Stimulated activated naive CD8-positive, alpha-beta T cell treated with anti-CD3 and anti-CD28 coated beads, Interleukin-15, Interleukin-2, amounts not matched to agents 100 ng/mL and 50 ng/mL, for 24 hours (primary cell): ENCODE measurements around the gene KRT17.
"Not testable (repeated sequence)": the region's sequence is repeated elsewhere in the genome, so short reads cannot be mapped to it uniquely, and the experiment has no call there.

ENCODE experiments used
- H3K27ac Mint-ChIP-seq: one replicate; pipeline ENCODE4 v1.8.0; 2021; ENCODE audit warnings: mild to moderate bottlenecking, mixed read lengths
- H3K27me3 Mint-ChIP-seq: one replicate; pipeline ENCODE4 v1.8.0; 2021; ENCODE audit warnings: mixed read lengths
- H3K36me3 Mint-ChIP-seq: one replicate; pipeline ENCODE4 v1.8.0; 2021; ENCODE audit warnings: low read depth, mixed read lengths
- H3K4me1 Mint-ChIP-seq: one replicate; pipeline ENCODE4 v1.8.0; 2021; ENCODE audit warnings: low read depth, mixed read lengths
- H3K4me3 Mint-ChIP-seq: one replicate; pipeline ENCODE4 v1.8.0; 2021; ENCODE audit warnings: mild to moderate bottlenecking, mixed read lengths
- H3K9me3 Mint-ChIP-seq: one replicate; pipeline ENCODE4 v1.8.0; 2021; ENCODE audit warnings: mixed read lengths

KRT17 gene

DNA sequence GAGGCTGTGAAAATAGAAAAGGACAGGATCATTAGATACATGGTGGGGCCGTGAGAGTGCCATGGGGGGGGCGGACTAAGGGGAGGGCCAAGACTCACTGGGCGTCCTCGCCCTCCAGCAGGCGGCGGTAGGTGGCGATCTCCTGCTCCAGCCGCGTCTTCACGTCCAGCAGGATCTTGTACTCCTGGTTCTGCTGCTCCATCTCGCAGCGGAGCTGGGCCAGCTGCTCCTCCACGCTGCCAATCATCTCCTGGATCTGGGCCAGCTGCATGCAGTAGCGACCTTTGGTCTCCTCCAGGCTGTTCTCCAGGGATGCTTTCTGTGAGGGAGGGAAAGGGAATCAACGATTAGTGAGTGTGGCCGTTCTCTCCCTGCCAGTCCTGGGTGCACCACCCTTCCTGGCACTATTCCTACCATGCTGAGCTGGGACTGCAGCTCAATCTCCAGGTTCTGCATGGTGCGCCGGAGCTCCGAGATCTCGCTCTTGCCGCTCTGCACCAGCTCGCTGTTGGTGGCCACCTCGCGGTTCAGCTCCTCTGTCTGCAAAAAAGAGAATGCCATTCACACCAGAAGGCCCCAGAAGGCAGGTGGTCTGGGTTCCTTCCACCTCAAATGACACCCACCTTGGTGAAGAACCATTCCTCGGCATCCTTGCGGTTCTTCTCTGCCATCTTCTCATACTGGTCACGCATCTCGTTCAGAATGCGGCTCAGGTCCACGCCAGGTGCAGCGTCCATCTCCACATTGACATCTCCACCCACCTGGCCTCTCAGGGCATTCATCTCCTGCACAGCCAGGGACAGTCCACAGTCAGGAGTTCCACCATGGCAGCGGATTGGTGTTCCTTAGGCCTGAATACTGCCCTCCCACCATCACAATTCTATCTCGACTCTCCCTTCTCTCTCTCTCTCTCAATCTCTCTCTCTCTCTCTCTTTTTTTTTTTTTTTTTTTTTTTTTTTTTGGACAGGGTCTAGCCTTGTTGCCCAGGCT is 40.9 kb downstream of the KRT17 start:
- Mint-ChIP-seq H3K9me3 (no peaks in the 10 kb centered on the region), H3K27ac (no peak overlapping the region), H3K36me3 (no peaks in the 10 kb centered on the region), H3K4me1 (no peaks in the 10 kb centered on the region), H3K4me3 (no peak overlapping the region), H3K27me3 (peaks cover 39% of the 10 kb centered on the region)

DNA sequence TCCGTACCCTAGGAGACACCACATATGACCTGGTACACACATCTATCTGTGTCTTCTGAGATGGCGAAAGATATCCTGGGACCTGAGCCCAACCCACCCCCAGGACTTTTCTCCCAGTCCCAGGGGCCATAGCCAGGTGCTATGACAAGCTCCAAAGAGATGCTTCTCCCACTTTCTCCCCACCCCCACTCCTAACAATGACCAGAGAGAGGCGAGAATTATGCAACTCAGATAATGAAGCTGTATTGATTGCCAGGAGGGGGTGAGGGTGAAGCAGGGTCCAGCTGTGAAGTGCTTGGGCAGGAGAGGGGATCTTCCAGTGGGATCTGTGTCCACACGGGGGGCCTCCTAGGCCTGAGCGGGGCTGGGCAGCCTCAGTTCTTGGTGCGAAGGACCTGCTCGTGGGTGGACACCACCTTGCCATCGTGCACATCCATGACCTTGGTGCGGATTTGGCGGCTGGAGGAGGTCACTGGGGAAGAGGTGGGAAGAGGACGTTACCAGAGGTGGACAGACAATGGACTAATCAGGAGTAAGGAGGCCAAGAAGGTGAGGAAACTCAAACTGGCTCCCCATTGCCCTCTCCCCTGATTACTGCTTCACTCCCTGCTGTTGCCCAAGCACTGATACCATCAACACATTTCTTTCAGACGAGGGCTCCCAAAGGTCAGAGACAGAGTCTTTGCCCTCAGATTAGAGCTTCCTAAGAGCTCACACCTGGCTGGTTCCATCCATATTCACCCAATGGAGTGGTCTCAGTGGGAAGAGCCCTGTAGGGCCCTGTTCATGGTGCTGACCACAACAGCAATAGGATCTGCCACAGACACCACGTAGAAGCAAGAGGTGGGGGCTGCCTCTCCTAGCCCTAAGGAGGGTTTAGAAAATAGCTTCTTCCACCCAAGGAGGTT is 42.1 kb downstream of the KRT17 start:
- H3K4me3 Mint-ChIP-seq, H3K27ac Mint-ChIP-seq, H3K9me3 Mint-ChIP-seq, H3K36me3 Mint-ChIP-seq, H3K4me1 Mint-ChIP-seq: not testable (repeated sequence)
- peaks cover 47% of the 10 kb centered on the region for H3K27me3 Mint-ChIP-seq

DNA sequence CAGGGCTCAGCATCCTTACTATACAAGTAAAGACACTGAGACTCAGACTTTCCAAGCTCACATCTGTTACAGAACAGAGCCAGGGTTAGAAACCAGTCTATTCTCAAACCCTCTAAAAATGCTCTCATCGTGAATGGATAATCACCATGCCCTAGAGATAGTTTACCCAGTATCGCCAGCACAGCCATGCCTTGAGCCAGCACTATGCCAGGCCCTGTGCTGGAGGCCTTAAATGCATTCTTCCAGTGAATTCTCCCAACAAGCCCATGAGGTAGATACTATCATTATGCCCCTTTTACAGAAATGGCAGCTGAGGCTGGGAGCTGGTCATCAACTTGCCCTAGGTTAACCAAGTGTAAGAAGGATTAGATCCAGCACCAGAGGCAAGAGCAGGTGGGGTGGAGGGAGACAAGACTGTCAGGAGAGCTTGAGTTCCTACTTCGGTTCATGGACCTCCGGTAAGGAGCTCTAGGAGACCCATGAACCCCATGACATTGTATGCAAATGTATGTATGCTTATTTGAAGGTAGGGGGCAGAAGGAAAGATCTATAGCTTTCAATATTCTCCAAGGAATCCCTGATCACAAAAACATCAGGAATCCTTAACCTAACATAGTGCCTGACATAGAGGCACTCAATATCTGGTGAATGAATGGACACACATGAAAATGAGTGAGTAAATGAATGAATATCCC is 42.9 kb downstream of the KRT17 start:
- H3K27me3 Mint-ChIP-seq = peaks cover 51% of the 10 kb centered on the region
- no peak overlapping the region for H3K27ac Mint-ChIP-seq
- H3K9me3 Mint-ChIP-seq = no peaks in the 10 kb centered on the region
- H3K36me3 Mint-ChIP-seq = no peaks in the 10 kb centered on the region
- H3K4me3 Mint-ChIP-seq = no peak overlapping the region
- no peaks in the 10 kb centered on the region for H3K4me1 Mint-ChIP-seq

DNA sequence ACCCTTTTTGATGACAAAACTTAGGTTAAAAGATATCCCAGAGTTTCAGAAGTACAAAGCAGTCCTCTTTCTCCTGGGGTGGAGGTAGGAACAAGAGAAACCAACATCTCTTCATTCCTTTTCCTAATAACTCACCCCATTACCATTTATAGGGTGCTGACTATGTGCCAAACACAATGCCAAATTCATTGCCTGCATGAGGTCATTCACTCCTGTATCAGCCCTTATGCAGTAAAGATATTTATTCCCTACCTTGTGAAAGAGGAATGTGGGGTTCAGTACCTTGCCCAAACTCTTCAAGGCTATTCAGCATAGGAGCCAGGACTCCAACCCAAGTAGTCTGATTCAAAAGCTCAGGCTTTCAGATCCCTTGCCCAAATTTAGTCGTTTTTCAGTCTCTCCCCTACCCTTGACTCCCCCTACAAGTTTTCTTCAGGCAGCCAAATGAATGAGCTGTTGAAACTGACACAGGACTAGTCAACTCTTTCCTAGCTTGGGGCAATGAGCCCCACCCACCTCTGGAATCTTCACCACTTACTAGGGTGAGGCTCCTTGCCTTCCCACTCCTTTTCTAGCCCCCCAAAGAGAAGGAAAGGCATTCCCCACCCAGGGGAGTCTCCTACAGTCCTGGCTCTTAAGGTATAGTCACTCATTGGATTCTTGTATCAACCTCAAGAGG is 43.5 kb downstream of the KRT17 start:
- no peaks in the 10 kb centered on the region for H3K9me3 Mint-ChIP-seq
- peaks cover 56% of the 10 kb centered on the region for H3K27me3 Mint-ChIP-seq
- H3K4me3 Mint-ChIP-seq = no peak overlapping the region
- no peaks in the 10 kb centered on the region for H3K4me1 Mint-ChIP-seq
- H3K36me3 Mint-ChIP-seq = no peaks in the 10 kb centered on the region
- H3K27ac Mint-ChIP-seq = no peak overlapping the region

GRCh38 chr17:41580244-41580575 is 44.2 kb downstream of the KRT17 start:
- Mint-ChIP-seq H3K27me3 (peaks cover 56% of the 10 kb centered on the region), H3K36me3 (no peaks in the 10 kb centered on the region), H3K9me3 (no peaks in the 10 kb centered on the region), H3K27ac (no peak overlapping the region), H3K4me3 (no peak overlapping the region), H3K4me1 (no peaks in the 10 kb centered on the region)

DNA sequence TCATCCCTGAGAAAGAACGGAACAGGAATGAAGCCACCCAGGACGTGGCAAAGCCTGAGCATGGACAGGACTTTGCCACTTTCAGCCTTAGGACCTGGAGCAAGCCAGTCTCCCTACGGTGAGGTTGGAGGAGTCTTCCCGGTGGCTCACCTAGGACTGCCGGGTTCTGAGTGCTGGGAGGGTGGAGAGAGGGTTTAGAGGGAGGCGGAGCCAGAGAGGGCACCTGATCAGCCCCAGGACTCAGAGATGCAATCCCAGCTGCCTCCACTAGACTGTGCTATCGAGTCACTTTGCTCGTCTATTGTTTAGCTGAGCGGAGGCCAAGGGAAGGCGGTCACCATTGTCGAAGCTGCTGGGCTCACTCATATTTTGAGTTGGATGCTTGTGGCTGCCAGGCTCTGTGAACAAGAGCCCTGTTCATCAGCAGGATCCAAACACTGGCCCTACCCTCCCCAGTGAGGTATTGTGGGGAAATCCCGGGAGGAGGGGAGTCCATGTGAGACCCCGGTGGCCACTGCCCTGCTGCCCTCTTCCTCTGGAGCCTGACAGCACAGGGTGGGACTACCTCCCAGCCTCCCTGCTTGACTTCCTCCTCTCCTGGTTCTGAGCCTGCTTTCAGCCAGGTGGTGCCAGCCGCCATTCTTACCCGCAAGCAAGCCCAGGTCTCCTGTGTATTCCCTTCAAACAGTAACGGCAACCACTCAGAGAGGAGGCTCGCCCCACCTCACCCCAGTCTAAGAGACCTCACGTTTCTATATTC is 44.7 kb downstream of the KRT17 start:
- no peaks in the 10 kb centered on the region for H3K9me3 Mint-ChIP-seq
- H3K27me3 Mint-ChIP-seq = peaks cover 56% of the 10 kb centered on the region
- no peak overlapping the region for H3K27ac Mint-ChIP-seq
- H3K4me3 Mint-ChIP-seq = no peak overlapping the region
- H3K36me3 Mint-ChIP-seq = no peaks in the 10 kb centered on the region
- H3K4me1 Mint-ChIP-seq = no peaks in the 10 kb centered on the region

GRCh38 chr17:41578971-41579370 is 45.4 kb downstream of the KRT17 start:
- H3K27ac Mint-ChIP-seq = no peak overlapping the region
- no peaks in the 10 kb centered on the region for H3K9me3 Mint-ChIP-seq
- H3K36me3 Mint-ChIP-seq = no peaks in the 10 kb centered on the region
- no peaks in the 10 kb centered on the region for H3K4me1 Mint-ChIP-seq
- no peak overlapping the region for H3K4me3 Mint-ChIP-seq
- peaks cover 56% of the 10 kb centered on the region for H3K27me3 Mint-ChIP-seq

DNA sequence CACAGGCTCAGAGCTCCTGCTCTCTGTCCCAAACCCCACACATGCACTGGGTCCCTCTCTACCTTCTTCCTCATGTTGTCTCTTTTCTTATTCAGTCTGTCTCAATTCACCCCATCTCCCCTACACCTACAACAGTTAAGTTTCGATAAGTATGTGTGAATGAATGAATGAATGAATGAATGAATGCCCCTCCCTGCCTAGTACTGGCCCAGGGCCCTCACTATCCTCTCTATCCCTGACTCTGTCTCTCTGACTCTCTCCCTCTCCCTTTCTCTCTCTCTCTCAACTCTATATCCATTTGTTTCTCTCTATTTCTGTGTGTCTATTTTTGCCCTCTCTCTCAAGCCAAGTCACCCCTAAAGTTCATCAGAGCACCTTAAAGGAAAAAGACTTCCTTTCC is 45.8 kb downstream of the KRT17 start:
- H3K36me3 Mint-ChIP-seq = no peaks in the 10 kb centered on the region
- H3K9me3 Mint-ChIP-seq = no peaks in the 10 kb centered on the region
- H3K4me3 Mint-ChIP-seq = no peak overlapping the region
- H3K27me3 Mint-ChIP-seq = peaks cover 56% of the 10 kb centered on the region
- H3K4me1 Mint-ChIP-seq = no peaks in the 10 kb centered on the region
- no peak overlapping the region for H3K27ac Mint-ChIP-seq

GRCh38 chr17:41576740-41577139 is 47.6 kb downstream of the KRT17 start:
- not testable (repeated sequence) for H3K27ac Mint-ChIP-seq, H3K36me3 Mint-ChIP-seq, H3K4me1 Mint-ChIP-seq, H3K4me3 Mint-ChIP-seq, H3K9me3 Mint-ChIP-seq
- H3K27me3 Mint-ChIP-seq = peaks cover 58% of the 10 kb centered on the region

- no peak overlapping the region for H3K4me3 Mint-ChIP-seq
- H3K27ac Mint-ChIP-seq = no peak overlapping the region
- no peaks in the 10 kb centered on the region for H3K4me1 Mint-ChIP-seq
- no peaks in the 10 kb centered on the region for H3K9me3 Mint-ChIP-seq
- H3K36me3 Mint-ChIP-seq = no peaks in the 10 kb centered on the region
- H3K27me3 Mint-ChIP-seq = peaks cover 52% of the 10 kb centered on the region
Measured at GRCh38 chr17:41575336-41575735, 49.0 kb downstream of the KRT17 start.

DNA sequence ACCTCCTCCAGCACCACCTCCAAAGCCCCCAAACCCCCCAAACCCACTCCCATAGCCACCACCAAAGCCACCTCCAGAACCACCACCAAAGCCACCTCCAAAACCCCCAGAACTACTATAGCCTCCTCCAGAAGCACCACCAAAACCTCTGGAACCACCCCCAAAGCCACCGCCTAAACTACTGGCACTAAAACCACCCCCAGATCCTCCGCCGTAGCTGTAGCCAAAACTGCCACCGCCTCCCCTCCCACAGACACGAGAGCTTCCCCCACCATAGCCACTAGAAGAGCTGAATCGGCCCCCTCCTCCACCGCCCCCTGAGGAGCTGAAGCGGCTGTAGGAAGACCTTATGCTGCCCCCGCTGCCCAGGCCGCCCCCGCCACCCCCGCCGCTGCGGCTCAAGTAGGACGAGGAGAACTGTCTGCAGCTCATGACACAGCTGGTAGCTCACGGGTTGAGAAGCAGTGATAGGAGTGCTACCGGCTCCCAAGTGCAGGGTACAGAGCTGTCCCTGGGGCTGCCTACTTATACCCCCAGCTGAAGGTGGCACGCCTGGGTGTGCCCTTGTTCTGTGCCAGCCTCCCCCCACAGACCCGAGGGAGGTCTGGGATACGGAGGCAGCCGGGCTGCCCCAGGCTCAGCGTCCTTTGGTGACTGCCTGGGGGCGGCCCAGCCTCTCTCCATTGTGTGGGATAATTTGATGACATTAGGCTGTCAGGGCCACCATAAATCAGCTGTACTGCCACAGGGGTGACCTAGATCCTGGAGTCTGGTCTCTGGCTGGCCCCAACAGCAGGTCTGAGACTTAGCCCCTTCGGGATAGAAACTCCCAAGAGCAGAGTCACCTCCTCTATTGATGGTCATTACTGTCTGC is 52.6 kb downstream of the KRT17 start, which contains the start of gene KRT9:
Gene KRT9, minus strand, starts transcription at position 499 of the 874 bp plus-strand sequence. Its CDS starts 67 bp downstream, at position 432.
- Mint-ChIP-seq H3K4me3 (no peak within 1 kb of the TSS), H3K36me3 (no peaks in the 10 kb centered on the region), H3K27me3 (peaks cover 31% of the 10 kb centered on the region), H3K27ac (no peak within 1 kb of the TSS), H3K4me1 (peaks cover 9% of the 10 kb centered on the region), H3K9me3 (peaks cover 9% of the 10 kb centered on the region)
